Activated CD8-positive, alpha-beta T cell treated with anti-CD3 and anti-CD28 coated beads, Interleukin-2, amount 10 ng/mL, durations not matched to agents 7 days and 5 days (primary cell): ENCODE results near the gene PLSCR5. TPM values are rescaled to one million over a fixed set of nuclear protein-coding genes. Genes with fewer than 3 reads are reported as not detected.

Experiments
- ATAC-seq: fragments of 150-1000 bp; cut with Tn5 transposase; one replicate; pipeline ENCODE4 v1.10.0; 2021; ENCODE audit warnings: moderate library complexity
- CTCF ChIA-PET: fragments of 350-600 bp; sonication (Branson Sonifier 250); formaldehyde crosslinking; loops from one replicate; lab custom pipeline; 2021; ENCODE audit warnings: antibody characterized with exemption; lab: Charles Lee
- POLR2A ChIA-PET: fragments of 350-600 bp; sonication (Branson Sonifier 250); formaldehyde crosslinking; loops from one replicate; lab custom pipeline; 2021; ENCODE audit warnings: antibody characterized with exemption; lab: Charles Lee
- DNase-seq: peaks from one replicate; pipeline ENCODE4 v3.0.0-alpha.2; 2020
- H3K27ac Mint-ChIP-seq: one replicate; pipeline ENCODE4 v1.8.0; 2021; ENCODE audit warnings: mild to moderate bottlenecking, mixed read lengths
- H3K27me3 Mint-ChIP-seq: one replicate; pipeline ENCODE4 v1.8.0; 2021; ENCODE audit warnings: low read depth, mixed read lengths
- H3K36me3 Mint-ChIP-seq: one replicate; pipeline ENCODE4 v1.8.0; 2021; ENCODE audit warnings: low read depth, mixed read lengths
- H3K4me1 Mint-ChIP-seq: one replicate; pipeline ENCODE4 v1.8.0; 2021; ENCODE audit warnings: low read depth, mixed read lengths
- H3K4me3 Mint-ChIP-seq: one replicate; pipeline ENCODE4 v1.8.0; 2021; ENCODE audit warnings: mild to moderate bottlenecking, mixed read lengths
- H3K9me3 Mint-ChIP-seq: one replicate; pipeline ENCODE4 v1.8.0; 2022; ENCODE audit warnings: mixed read lengths; ENCODE audit not compliant: insufficient read depth
- total RNA-seq, 2 experiments: library from RNA; stranded (reverse); gene quantifications; one replicate each; pipeline ENCODE4 v1.2.3, GENCODE V29; 2021

Gene PLSCR5
- total RNA-seq, 2 experiments from 2014 or later, result not detected

- ChIA-PET CTCF (no interaction called here), POLR2A (no interaction called here)
- Mint-ChIP-seq H3K27me3 (peaks cover 7% of the 10 kb centered on the region), H3K9me3 (no peaks in the 10 kb centered on the region), H3K4me3 (no peak overlapping the region), H3K27ac (no peak overlapping the region), H3K36me3 (no peaks in the 10 kb centered on the region), H3K4me1 (peaks cover 19% of the 10 kb centered on the region)
- no peak for DNase-seq
- no peak for ATAC-seq
These were observed 47.4 kb downstream of the PLSCR5 start for GRCh38 chr3:146557745-146558144.

GRCh38 chr3:146555311-146555710, 49.8 kb downstream of the PLSCR5 start:
- no peaks in the 10 kb centered on the region for H3K9me3 Mint-ChIP-seq
- H3K4me3 Mint-ChIP-seq, result no peak overlapping the region
- ChIA-PET POLR2A (interaction anchor here (3.2 kb wide), 1 partner anchor 11 kb away, joined by 15 read pairs; the partner anchor contains the start of gene PLSCR1), CTCF (interaction anchor here (1.4 kb wide), 1 partner anchor 12 kb away, joined by 7 read pairs; the partner anchor contains the start of gene PLSCR1)
- H3K27ac Mint-ChIP-seq, result no peak overlapping the region
- ATAC-seq (no peak), DNase-seq (no peak)
- H3K4me1 Mint-ChIP-seq, result peaks cover 34% of the 10 kb centered on the region
- H3K36me3 Mint-ChIP-seq, result no peaks in the 10 kb centered on the region
- H3K27me3 Mint-ChIP-seq, result peaks cover 4% of the 10 kb centered on the region

GRCh38 chr3:146554151-146554760, 50.9 kb downstream of the PLSCR5 start:
- DNase-seq, result no peak
- ATAC-seq, result peak; percentile 12
- Mint-ChIP-seq H3K27ac (peak overlapping the region; percentile 39), H3K4me1 (peaks cover 44% of the 10 kb centered on the region), H3K36me3 (no peaks in the 10 kb centered on the region), H3K4me3 (no peak overlapping the region), H3K9me3 (no peaks in the 10 kb centered on the region), H3K27me3 (peaks cover 4% of the 10 kb centered on the region)
- POLR2A ChIA-PET, result interaction anchor here (3.2 kb wide), 1 partner anchor 10 kb away, joined by 15 read pairs; the partner anchor contains the start of gene PLSCR1
- CTCF ChIA-PET, result interaction anchor here (1.4 kb wide), 1 partner anchor 10 kb away, joined by 7 read pairs; the partner anchor contains the start of gene PLSCR1

- Mint-ChIP-seq H3K9me3 (no peaks in the 10 kb centered on the region), H3K27me3 (peaks cover 3% of the 10 kb centered on the region), H3K4me1 (peaks cover 77% of the 10 kb centered on the region), H3K36me3 (no peaks in the 10 kb centered on the region), H3K4me3 (peak overlapping the region; percentile 40), H3K27ac (peak overlapping the region; percentile 88)
- ChIA-PET POLR2A (interaction anchor here (0.6 to 0.9 kb wide), 2 partner anchors 8 to 53 kb away, joined by 3 read pairs; no protein-coding TSS in a partner anchor), CTCF (interaction anchor here (0.7 to 2.1 kb wide), 4 partner anchors 26 to 43 kb away, joined by 3 to 4 read pairs (median 4); no protein-coding TSS in a partner anchor)
- DNase-seq (peak; percentile 42), ATAC-seq (peak; percentile 81)
These were observed 54.2 kb downstream of the PLSCR5 start for GRCh38 chr3:146550743-146551510.

- CTCF ChIA-PET, result interaction anchor here (2.1 kb wide), 1 partner anchor 44 kb away, joined by 4 read pairs; no protein-coding TSS in a partner anchor
- Mint-ChIP-seq H3K9me3 (no peaks in the 10 kb centered on the region), H3K4me3 (peak overlapping the region; percentile 73)
These were observed 55.0 kb downstream of the PLSCR5 start for GRCh38 chr3:146550070-146550615.

GRCh38 chr3:146547235-146547835, 57.8 kb downstream of the PLSCR5 start:
- no peaks in the 10 kb centered on the region for H3K9me3 Mint-ChIP-seq
- H3K4me3 Mint-ChIP-seq, result peak overlapping the region; percentile 27
- peaks cover 9% of the 10 kb centered on the region for H3K36me3 Mint-ChIP-seq
- H3K4me1 Mint-ChIP-seq, result peaks cover 67% of the 10 kb centered on the region
- DNase-seq (no peak), ATAC-seq (no peak)
- ChIA-PET CTCF (interaction anchor here (0.8 kb wide), 1 partner anchor 31 kb away, joined by 4 read pairs; no protein-coding TSS in a partner anchor), POLR2A (interaction anchor here (0.6 kb wide), 1 partner anchor 50 kb away, joined by 3 read pairs; no protein-coding TSS in a partner anchor)
- H3K27me3 Mint-ChIP-seq, result no peaks in the 10 kb centered on the region
- peak overlapping the region; percentile 74 for H3K27ac Mint-ChIP-seq

More at GRCh38 chr3:146550070-146550615, 55.0 kb downstream of the PLSCR5 start:
- Mint-ChIP-seq H3K27ac (peak overlapping the region; percentile 88), H3K27me3 (no peaks in the 10 kb centered on the region), H3K4me1 (peaks cover 84% of the 10 kb centered on the region), H3K36me3 (no peaks in the 10 kb centered on the region)
- ATAC-seq, result peak; percentile 35
- no peak for DNase-seq
- POLR2A ChIA-PET, result no interaction called here

GRCh38 chr3:146546366-146546965, 58.7 kb downstream of the PLSCR5 start:
- no peaks in the 10 kb centered on the region for H3K9me3 Mint-ChIP-seq

GRCh38 chr3:146544929-146545528, 60.1 kb downstream of the PLSCR5 start:
- no peak for ATAC-seq
- peaks cover 32% of the 10 kb centered on the region for H3K36me3 Mint-ChIP-seq
- H3K27me3 Mint-ChIP-seq, result no peaks in the 10 kb centered on the region
- POLR2A ChIA-PET, result interaction anchor here (0.6 to 4.3 kb wide), 9 partner anchors 9 to 217 kb away, joined by 3 to 38 read pairs (median 4); no protein-coding TSS in a partner anchor
- CTCF ChIA-PET, result interaction anchor here (0.8 to 2.4 kb wide), 4 partner anchors 8 to 41 kb away, joined by 3 to 9 read pairs (median 5); no protein-coding TSS in a partner anchor
- peak overlapping the region; percentile 85 for H3K4me3 Mint-ChIP-seq
- H3K27ac Mint-ChIP-seq, result peak overlapping the region; percentile 97
- no peaks in the 10 kb centered on the region for H3K9me3 Mint-ChIP-seq
- no peak for DNase-seq
- H3K4me1 Mint-ChIP-seq, result peaks cover 72% of the 10 kb centered on the region

More at GRCh38 chr3:146546366-146546965, 58.7 kb downstream of the PLSCR5 start:
- peaks cover 71% of the 10 kb centered on the region for H3K4me1 Mint-ChIP-seq
- DNase-seq, result no peak
- H3K27ac Mint-ChIP-seq, result peak overlapping the region; percentile 74
- no peak for ATAC-seq
- ChIA-PET CTCF (no interaction called here), POLR2A (no interaction called here)
- H3K27me3 Mint-ChIP-seq, result no peaks in the 10 kb centered on the region
- peaks cover 18% of the 10 kb centered on the region for H3K36me3 Mint-ChIP-seq
- no peak overlapping the region for H3K4me3 Mint-ChIP-seq

GRCh38 chr3:146544002-146544928, 60.9 kb downstream of the PLSCR5 start, which contains the start of gene PLSCR1:
PLSCR1 (minus strand) TSS chr3:146544607; CDS start chr3:146536552, 8,055 bp downstream.
- Mint-ChIP-seq H3K27me3 (no peaks in the 10 kb centered on the region), H3K36me3 (peaks cover 40% of the 10 kb centered on the region), H3K9me3 (no peaks in the 10 kb centered on the region), H3K4me1 (peaks cover 74% of the 10 kb centered on the region), H3K4me3 (peak within 1 kb of the TSS; percentile 85), H3K27ac (peak within 1 kb of the TSS; percentile 97)
- ChIA-PET CTCF (interaction anchor here (0.6 to 2.4 kb wide), 7 partner anchors 9 to 356 kb away, joined by 3 to 9 read pairs (median 3); no protein-coding TSS in a partner anchor), POLR2A (interaction anchor here (0.6 to 4.3 kb wide), 12 partner anchors 10 to 216 kb away, joined by 3 to 38 read pairs (median 4); no protein-coding TSS in a partner anchor)
- ATAC-seq (peak; percentile 87), DNase-seq (peak; percentile 95)
